ENCODE measurements around the gene COL4A2. TPM values are rescaled to one million over a fixed set of nuclear protein-coding genes. Genes with fewer than 3 reads are reported as not detected.
A peak's percentile ranks its signal among the peaks of the same experiment; 100 is the strongest.

Gene COL4A2
- total RNA-seq, 1 experiment from 2014 or later: 1.6 TPM

GRCh38 chr13:110412132-110412914, 105.2 kb downstream of the COL4A2 start:
- no TSS peak for BruUV-seq (replicated peaks)
- ATAC-seq (peak; percentile 87), DNase-seq (ENCODE audit: low read depth, low spot score) (peak; percentile 66)
- Histone ChIP-seq H3K4me3 (replicated peaks in 1 of 2; ENCODE audit: low read depth in 1 of 2, low read length in 2 of 2) (no peak overlapping the region), H3K9me3 (ENCODE audit: control insufficient read depth in 1 of 2, insufficient read depth in 1 of 2, low read depth in 1 of 2, low read length in 2 of 2) (no peaks in the 10 kb centered on the region), H3K9me2 (ENCODE audit: insufficient read depth) (no peaks in the 10 kb centered on the region), H3K9ac (ENCODE audit: low read length) (no peak overlapping the region), H3K4me1 (ENCODE audit: control insufficient read depth in 1 of 2, insufficient read depth in 2 of 2, low read length in 2 of 2) (peaks cover 3 to 31% of the 10 kb centered on the region in 2 experiments; a peak in 3 of 4 replicates), H3K27ac (ENCODE audit: low read depth, low read length) (no peak overlapping the region), H4K20me1 (ENCODE audit: insufficient read depth) (no peaks in the 10 kb centered on the region), H3K27me3 (ENCODE audit: insufficient read depth, low read length) (no peaks in the 10 kb centered on the region), H3K36me3 (ENCODE audit: control insufficient read depth in 1 of 2, insufficient read depth in 2 of 2, low read length in 2 of 2) (no peaks in the 10 kb centered on the region), H3K4me2 (ENCODE audit: low read length) (peak overlapping the region; percentile 59), H3K79me2 (ENCODE audit: insufficient read depth, low read length) (no peaks in the 10 kb centered on the region), H2AFZ (ENCODE audit: low read depth, low read length, poor library complexity, severe bottlenecking) (peak overlapping the region; percentile 97)
- ChIA-PET POLR2A (no interaction called here), RAD21 (ENCODE audit: low non-redundant PET in 1 of 2, low total read pairs in 2 of 2, uncharacterized antibody in 2 of 2, unreplicated experiment in 2 of 2) (interaction anchor here in 1 of 2 experiments (0.6 kb wide), 1 partner anchor 190 kb away, joined by 5 read pairs; no protein-coding TSS in a partner anchor), CTCF (interaction anchor here (0.7 to 1.4 kb wide), 3 partner anchors 43 to 190 kb away, joined by 3 to 6 read pairs (median 3); no protein-coding TSS in a partner anchor)
- TF ChIP-seq CEBPB (IDR thresholded peaks at IDR 0.05; ENCODE audit: low read depth) (no peak), RAD21 (IDR thresholded peaks at IDR 0.05; ENCODE audit: low read depth) (peak; percentile 89), ELF1 (IDR thresholded peaks at IDR 0.05; ENCODE audit: borderline replicate concordance, low read depth) (no peak), POLR2AphosphoS5 (IDR thresholded peaks at IDR 0.05; ENCODE audit: low read depth, low read length) (no peak), JUND (IDR thresholded peaks at IDR 0.05) (peak; percentile 31; the same call in 1 of the 2 replicates), ZBTB33 (IDR thresholded peaks at IDR 0.05; ENCODE audit: extremely low read depth, insufficient replicate concordance, low read length) (no peak), TCF7L2 (IDR thresholded peaks at IDR 0.05; ENCODE audit: borderline replicate concordance, extremely low read depth, insufficient read depth, insufficient read length) (no peak), CBX3 (IDR thresholded peaks at IDR 0.05; ENCODE audit: low read depth) (no peak), ZNF274 (IDR thresholded peaks at IDR 0.05; ENCODE audit: low read depth, low read length) (no peak), FOSL1 (IDR thresholded peaks at IDR 0.05; ENCODE audit: low read depth) (peak; percentile 29; the same call in 1 of the 2 replicates), EZH2phosphoT487 (IDR thresholded peaks at IDR 0.05; ENCODE audit: borderline replicate concordance) (no peak), EGR1 (IDR thresholded peaks at IDR 0.05; ENCODE audit: low read depth) (no peak), SRF (IDR thresholded peaks at IDR 0.05; ENCODE audit: low read depth) (no peak), ZFX (IDR thresholded peaks at IDR 0.05) (no peak), YY1 (IDR thresholded peaks at IDR 0.05; ENCODE audit: extremely low read depth, insufficient replicate concordance, low read depth, low read length) (no peak), SP1 (IDR thresholded peaks at IDR 0.05; ENCODE audit: low read depth) (no peak), EZH2 (IDR thresholded peaks at IDR 0.05) (no peak)
- TF ChIP-seq, protein P1, sequence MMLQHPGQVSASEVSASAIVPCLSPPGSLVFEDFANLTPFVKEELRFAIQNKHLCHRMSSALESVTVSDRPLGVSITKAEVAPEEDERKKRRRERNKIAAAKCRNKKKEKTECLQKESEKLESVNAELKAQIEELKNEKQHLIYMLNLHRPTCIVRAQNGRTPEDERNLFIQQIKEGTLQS (IDR thresholded peaks at IDR 0.05): no peak
- TF ChIP-seq, protein P2, sequence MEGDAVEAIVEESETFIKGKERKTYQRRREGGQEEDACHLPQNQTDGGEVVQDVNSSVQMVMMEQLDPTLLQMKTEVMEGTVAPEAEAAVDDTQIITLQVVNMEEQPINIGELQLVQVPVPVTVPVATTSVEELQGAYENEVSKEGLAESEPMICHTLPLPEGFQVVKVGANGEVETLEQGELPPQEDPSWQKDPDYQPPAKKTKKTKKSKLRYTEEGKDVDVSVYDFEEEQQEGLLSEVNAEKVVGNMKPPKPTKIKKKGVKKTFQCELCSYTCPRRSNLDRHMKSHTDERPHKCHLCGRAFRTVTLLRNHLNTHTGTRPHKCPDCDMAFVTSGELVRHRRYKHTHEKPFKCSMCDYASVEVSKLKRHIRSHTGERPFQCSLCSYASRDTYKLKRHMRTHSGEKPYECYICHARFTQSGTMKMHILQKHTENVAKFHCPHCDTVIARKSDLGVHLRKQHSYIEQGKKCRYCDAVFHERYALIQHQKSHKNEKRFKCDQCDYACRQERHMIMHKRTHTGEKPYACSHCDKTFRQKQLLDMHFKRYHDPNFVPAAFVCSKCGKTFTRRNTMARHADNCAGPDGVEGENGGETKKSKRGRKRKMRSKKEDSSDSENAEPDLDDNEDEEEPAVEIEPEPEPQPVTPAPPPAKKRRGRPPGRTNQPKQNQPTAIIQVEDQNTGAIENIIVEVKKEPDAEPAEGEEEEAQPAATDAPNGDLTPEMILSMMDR (IDR thresholded peaks at IDR 0.05 in 2 of 3, conservative IDR thresholded peaks at IDR 0.05 in 1 of 3; ENCODE audit: borderline replicate concordance in 1 of 3, insufficient read depth in 1 of 3, low read depth in 2 of 3, low read length in 2 of 3): peak; percentile 80 to 86 (median 85)
- TF ChIP-seq, protein P3, sequence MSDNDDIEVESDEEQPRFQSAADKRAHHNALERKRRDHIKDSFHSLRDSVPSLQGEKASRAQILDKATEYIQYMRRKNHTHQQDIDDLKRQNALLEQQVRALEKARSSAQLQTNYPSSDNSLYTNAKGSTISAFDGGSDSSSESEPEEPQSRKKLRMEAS (IDR thresholded peaks at IDR 0.05): no peak
- intact Hi-C loops (cut with micrococcal nuclease): loop anchor here (1.0 kb wide), 2 partner anchors 165 to 190 kb away; no protein-coding TSS in a partner anchor
